Left lung (tissue), 10 donors: Measurements from ENCODE around the gene SOCS3. TPM values are rescaled to one million over a fixed set of nuclear protein-coding genes. Genes with fewer than 3 reads are reported as not detected.

ENCODE experiments used
- ATAC-seq: fragments of 200-7000 bp; cut with Tn5 transposase; one replicate; pipeline ENCODE4 v1.9.1; 2020; ENCODE audit warnings: moderate library complexity
- DNase-seq, 4 donors: peaks; one replicate each; pipeline ENCODE4 v3.0.0-alpha.2; 2013 to 2020
- H3K27ac ChIP-seq, 2 donors: fragments of 200-600 bp; sonication (generic) in 1 of 2; one replicate each; pipeline versions ENCODE4 v1.5.0 to v1.8.0; 2020 to 2021
- H3K27me3 ChIP-seq, 2 donors: fragments of 200-600 bp; sonication (generic) in 1 of 2; one replicate each; pipeline versions ENCODE4 v1.5.0 to v1.8.0; 2020 to 2021
- H3K36me3 ChIP-seq, 2 donors: fragments of 200-600 bp; sonication (generic) in 1 of 2; one replicate each; pipeline versions ENCODE4 v1.5.0 to v1.8.0; 2020 to 2021
- H3K4me1 ChIP-seq, 2 donors: fragments of 200-600 bp; one replicate each; pipeline ENCODE4 v1.8.0; 2021
- H3K4me3 ChIP-seq, 2 donors: fragments of 200-600 bp; sonication (generic) in 1 of 2; one replicate each; pipeline versions ENCODE4 v1.5.0 to v1.8.0; 2020 to 2021; ENCODE audit warnings: mild to moderate bottlenecking in 1 of 2
- H3K9me3 ChIP-seq, 2 donors: fragments of 200-600 bp; sonication (generic) in 1 of 2; one replicate each; pipeline versions ENCODE4 v1.5.0 to v1.8.0; 2020 to 2021
- intact Hi-C, 2 donors: fragments of 100-400 bp; cut with DNase I; formaldehyde crosslinking; loops; one replicate each; pipeline versions ENCODE4 v1.11.2 to v1.14.2; 2022
- polyA plus RNA-seq, 6 donors: library from polyadenylated mRNA; unstranded; fragments of 120-200 nt; gene quantifications; one replicate each; pipeline ENCODE4 v1.2.1, GENCODE V29; 2013; ENCODE audit not compliant: insufficient read length in 6 of 6
- total RNA-seq, 2 donors: library from RNA; stranded (reverse); fragmentation: NEBNext Ultra II Directional; extraction: Animal tissue kit (Norgen Biotek cat#: 25700); gene quantifications; one replicate each; pipeline ENCODE4 v1.2.1, GENCODE V29; 2021
- TF ChIP-seq, protein P1 (sequence below), 2 donors: fragments of 200-600 bp; sonication (generic) in 1 of 2; IDR thresholded peaks; one replicate each; pipeline versions ENCODE4 v1.5.0 to v1.8.0; 2021; ENCODE audit warnings: antibody characterized with exemption in 2 of 2
- donor health status: DM: no; HTN: yes; CAD: no.
- donor health status: DM: no; HTN: no; CAD: no.

The SOCS3 gene
- total and polyA plus RNA-seq, 8 donors: 4.7 to 118 (median 40.7) TPM

DNA sequence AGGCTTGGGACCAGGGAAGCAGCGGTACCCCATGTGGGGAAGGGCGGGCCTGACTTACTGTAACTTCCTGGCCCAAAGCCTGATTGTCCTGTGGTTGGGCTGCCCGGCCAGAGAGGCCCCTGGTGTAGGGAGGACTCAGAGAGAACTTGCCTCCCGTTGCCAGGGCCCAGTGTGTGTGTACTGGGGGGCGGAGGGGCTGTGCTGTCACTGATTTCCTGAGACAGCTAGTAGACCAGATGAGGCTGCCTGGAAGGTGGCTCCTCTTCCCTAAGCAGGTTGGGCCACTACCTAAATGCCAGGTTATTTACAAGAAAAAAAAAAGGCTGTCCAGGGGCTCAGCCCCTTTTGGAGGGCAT lies 16.7 kb downstream of the SOCS3 start:
- ATAC-seq (peak; percentile 50), DNase-seq (peak; percentile 70 to 93 (median 86))
- no peaks in the 10 kb centered on the region for H3K27me3 ChIP-seq
- H3K4me1 ChIP-seq: peaks cover 31 to 98% of the 10 kb centered on the region in 2 donors
- H3K4me3 ChIP-seq: peak overlapping the region in 1 of 2 donors; percentile 42
- intact Hi-C loops: no loop called here
- TF ChIP-seq, protein P1, sequence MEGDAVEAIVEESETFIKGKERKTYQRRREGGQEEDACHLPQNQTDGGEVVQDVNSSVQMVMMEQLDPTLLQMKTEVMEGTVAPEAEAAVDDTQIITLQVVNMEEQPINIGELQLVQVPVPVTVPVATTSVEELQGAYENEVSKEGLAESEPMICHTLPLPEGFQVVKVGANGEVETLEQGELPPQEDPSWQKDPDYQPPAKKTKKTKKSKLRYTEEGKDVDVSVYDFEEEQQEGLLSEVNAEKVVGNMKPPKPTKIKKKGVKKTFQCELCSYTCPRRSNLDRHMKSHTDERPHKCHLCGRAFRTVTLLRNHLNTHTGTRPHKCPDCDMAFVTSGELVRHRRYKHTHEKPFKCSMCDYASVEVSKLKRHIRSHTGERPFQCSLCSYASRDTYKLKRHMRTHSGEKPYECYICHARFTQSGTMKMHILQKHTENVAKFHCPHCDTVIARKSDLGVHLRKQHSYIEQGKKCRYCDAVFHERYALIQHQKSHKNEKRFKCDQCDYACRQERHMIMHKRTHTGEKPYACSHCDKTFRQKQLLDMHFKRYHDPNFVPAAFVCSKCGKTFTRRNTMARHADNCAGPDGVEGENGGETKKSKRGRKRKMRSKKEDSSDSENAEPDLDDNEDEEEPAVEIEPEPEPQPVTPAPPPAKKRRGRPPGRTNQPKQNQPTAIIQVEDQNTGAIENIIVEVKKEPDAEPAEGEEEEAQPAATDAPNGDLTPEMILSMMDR (IDR thresholded peaks at IDR 0.05): no peak
- H3K27ac ChIP-seq: peak overlapping the region; percentile 91 to 97
- no peaks in the 10 kb centered on the region for H3K9me3 ChIP-seq
- no peaks in the 10 kb centered on the region for H3K36me3 ChIP-seq

DNA sequence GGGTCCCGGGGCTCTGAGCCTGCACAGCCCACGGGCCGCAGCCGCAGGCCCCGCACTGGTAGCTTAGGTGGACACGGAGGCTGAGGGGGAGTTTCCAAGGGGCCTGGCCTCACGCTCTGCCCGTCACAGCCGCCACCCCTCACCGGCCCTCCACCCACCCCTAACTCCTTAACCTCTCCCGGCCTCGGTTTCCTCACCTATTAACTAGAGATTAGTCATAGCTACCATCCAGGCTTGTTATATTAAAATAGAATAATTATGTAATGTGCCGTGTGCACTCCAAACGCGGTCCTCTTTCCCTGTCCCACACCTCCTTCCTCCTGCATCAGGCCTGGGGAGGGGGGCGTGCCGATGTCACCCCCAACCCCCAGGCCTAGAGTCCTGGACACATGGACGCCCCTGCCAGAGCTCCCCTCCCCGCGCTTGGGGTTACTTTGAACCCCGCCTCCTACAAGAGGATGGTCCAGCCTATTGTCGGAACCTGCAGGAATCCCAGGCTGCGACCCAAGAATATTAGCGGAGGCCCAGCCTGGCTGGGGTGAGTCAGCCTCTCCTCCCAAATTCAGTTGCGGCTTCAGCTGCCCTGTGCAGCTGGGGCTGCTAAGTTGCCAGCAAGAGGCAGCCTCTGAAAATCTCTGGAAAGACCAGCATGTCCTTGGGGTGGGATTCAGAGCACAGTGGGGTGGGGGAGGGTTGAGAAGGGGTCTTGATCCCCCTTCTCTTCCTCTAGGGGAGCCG lies 17.3 kb downstream of the SOCS3 start:
- peaks cover 27 to 98% of the 10 kb centered on the region in 2 donors for H3K4me1 ChIP-seq
- no peaks in the 10 kb centered on the region for H3K27me3 ChIP-seq
- intact Hi-C loops: no loop called here
- DNase-seq: peak in 2 of 4 donors; percentile 70 to 80
- peak overlapping the region; percentile 33 to 42 for H3K4me3 ChIP-seq
- TF ChIP-seq, protein P1 (IDR thresholded peaks at IDR 0.05): no peak
- peak; percentile 51 for ATAC-seq
- no peaks in the 10 kb centered on the region for H3K9me3 ChIP-seq
- peak overlapping the region; percentile 91 to 97 for H3K27ac ChIP-seq
- no peaks in the 10 kb centered on the region for H3K36me3 ChIP-seq

DNA sequence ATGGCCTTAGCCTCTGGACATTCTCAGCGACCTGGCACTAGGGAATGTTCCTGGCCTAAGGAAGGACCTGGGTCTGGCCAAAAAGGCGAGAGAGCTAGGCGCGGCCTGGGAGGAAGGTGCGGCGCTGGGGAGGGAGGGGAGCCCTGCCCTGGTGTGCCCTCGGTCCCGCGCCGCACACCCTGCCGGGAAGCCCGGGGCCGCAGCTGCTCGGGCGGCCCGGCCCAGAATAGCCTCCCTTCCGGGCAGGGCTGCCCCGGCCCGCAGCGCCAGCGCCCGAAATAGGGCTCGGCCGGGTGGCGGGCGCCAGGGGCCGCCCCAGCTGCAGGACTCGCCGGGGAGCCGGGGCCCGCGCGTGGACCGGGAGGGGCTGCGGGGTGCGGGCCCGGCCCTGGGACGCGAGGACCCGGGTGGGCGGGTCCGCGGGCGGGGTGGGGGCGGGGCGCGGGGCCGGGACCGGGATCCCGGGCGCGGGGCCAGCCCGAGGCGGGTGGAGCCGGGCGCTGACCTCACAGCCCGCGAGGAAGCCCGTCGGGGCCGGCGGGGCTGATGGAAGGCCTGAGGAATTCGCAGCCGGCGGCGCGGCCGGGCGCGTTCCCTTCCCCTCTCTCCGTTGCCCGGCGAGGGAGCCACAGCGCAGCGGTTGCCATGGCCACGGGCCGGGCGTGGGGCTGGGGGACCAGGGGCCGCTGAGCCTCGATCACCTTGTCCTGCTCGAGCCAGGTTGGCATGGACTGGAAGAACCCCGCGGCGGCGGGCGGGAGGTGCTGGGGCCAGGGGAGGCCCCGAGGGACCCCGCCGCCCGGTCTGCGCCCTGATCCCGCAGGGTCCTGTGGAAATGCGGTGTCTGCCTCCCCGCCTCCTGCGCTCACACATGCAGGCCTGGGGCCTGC lies 18.1 kb downstream of the SOCS3 start:
- peak overlapping the region; percentile 33 to 42 for H3K4me3 ChIP-seq
- peak; percentile 66 for ATAC-seq
- peaks cover 22 to 98% of the 10 kb centered on the region in 2 donors for H3K4me1 ChIP-seq
- H3K36me3 ChIP-seq: no peaks in the 10 kb centered on the region
- no peaks in the 10 kb centered on the region for H3K9me3 ChIP-seq
- TF ChIP-seq, protein P1 (IDR thresholded peaks at IDR 0.05): no peak
- intact Hi-C loops: no loop called here
- peak; percentile 71 to 95 (median 84) for DNase-seq
- no peaks in the 10 kb centered on the region for H3K27me3 ChIP-seq
- peak overlapping the region; percentile 91 to 97 for H3K27ac ChIP-seq

DNA sequence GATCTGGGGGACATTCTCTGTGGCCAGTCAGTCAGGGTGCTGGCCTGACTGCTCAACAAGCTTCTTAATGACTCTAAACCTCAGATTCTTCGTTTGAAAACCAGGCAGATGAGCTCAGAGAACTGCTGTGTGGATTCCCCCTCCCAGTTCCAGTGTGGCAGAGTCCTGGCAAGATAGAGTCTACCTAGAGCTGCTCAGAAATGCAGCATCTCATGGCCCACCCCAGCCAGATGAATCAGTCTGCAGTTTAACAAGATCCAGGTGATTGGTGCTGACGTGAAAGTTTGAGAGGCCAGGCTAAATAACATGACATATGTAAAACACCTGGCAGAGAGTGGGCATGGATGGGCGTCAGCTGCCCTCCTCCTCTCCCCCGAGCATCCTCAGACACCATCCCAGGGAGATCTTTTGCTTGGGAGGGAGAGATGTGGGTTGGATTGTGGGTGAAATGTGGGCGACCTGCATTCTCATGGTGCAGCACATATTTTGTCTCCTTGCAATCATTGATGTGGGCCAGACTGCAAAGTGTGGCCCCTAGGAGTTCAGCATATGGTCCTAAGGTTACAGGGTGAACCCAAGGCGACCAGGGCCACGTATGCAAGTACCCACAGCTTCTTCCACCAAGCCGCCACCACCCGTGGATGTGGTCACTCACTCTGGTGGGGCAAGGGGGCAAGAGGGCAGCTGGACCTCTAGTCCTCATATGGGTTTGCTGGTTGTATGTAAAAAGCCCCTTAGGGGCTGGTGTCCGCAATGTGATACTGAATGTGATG lies 19.5 kb downstream of the SOCS3 start:
- intact Hi-C loops: no loop called here
- DNase-seq (no peak), ATAC-seq (no peak)
- Histone ChIP-seq H3K4me3 (no peak overlapping the region), H3K27me3 (no peaks in the 10 kb centered on the region), H3K36me3 (no peaks in the 10 kb centered on the region), H3K9me3 (no peaks in the 10 kb centered on the region), H3K4me1 (peaks cover 24 to 92% of the 10 kb centered on the region in 2 donors), H3K27ac (peak overlapping the region in 1 of 2 donors; percentile 97)
- TF ChIP-seq, protein P1 (IDR thresholded peaks at IDR 0.05): no peak
